Panc1 (cell line): ENCODE results near the gene CNTN4. TPM values are rescaled to one million over a fixed set of nuclear protein-coding genes. Genes with fewer than 3 reads are reported as not detected.

ENCODE experiments used
- ATAC-seq: fragments of 200-7000 bp; cut with Tn5 transposase; 2 replicates; pipeline ENCODE4 v1.9.1; 2020; ENCODE audit warnings: mild to moderate bottlenecking, moderate library complexity
- BruUV-seq: library from RNA; stranded (reverse); fragments of 400-500 nt; replicated peaks from 2 replicates; lab custom pipeline; 2021; lab: Mats Ljungman, UMichigan
- CTCF ChIA-PET: fragments of 300-600 bp; sonication (Branson Sonifier 250); formaldehyde crosslinking; loops from one replicate; lab custom pipeline; 2022; ENCODE audit warnings: antibody characterized with exemption; lab: Charles Lee
- POLR2A ChIA-PET: fragments of 300-600 bp; sonication (Branson Sonifier 250); formaldehyde crosslinking; loops from one replicate; lab custom pipeline; 2022; ENCODE audit warnings: antibody characterized with exemption; lab: Charles Lee
- DNase-seq: peaks from one replicate; pipeline ENCODE4 v3.0.0-alpha.2; 2010; ENCODE audit warnings: low read depth, low spot score
- H3K27ac ChIP-seq: 2 replicates; pipeline ENCODE4 v1.5.1; 2011; ENCODE audit warnings: mild to moderate bottlenecking, low read length, inconsistent platforms
- H3K27me3 ChIP-seq: fragments of 200-500 bp; sonication (Bioruptor generic); 2 replicates; pipeline ENCODE4 v1.6.0; 2014; ENCODE audit warnings: low read length, inconsistent platforms; ENCODE audit not compliant: control insufficient read depth, insufficient read depth
- H3K36me3 ChIP-seq: fragments of 200-500 bp; sonication (Bioruptor generic); 2 replicates; pipeline ENCODE4 v1.5.1; 2014; ENCODE audit warnings: inconsistent platforms, mild to moderate bottlenecking, low read length, moderate library complexity; ENCODE audit not compliant: control insufficient read depth, insufficient read depth
- H3K4me1 ChIP-seq: 2 replicates; pipeline ENCODE4 v1.5.1; 2011; ENCODE audit warnings: inconsistent platforms, mild to moderate bottlenecking, low read length, moderate library complexity; ENCODE audit not compliant: control insufficient read depth, insufficient read depth
- H3K4me3 ChIP-seq, 2 experiments: 2 replicates each; pipeline ENCODE4 v1.5.1; 2011 to 2012; ENCODE audit warnings: low read depth in 2 of 2, low read length in 2 of 2, mild to moderate bottlenecking in 2 of 2, inconsistent platforms in 1 of 2, moderate library complexity in 1 of 2
- H3K9me3 ChIP-seq: fragments of 200-500 bp; sonication (Bioruptor generic); 2 replicates; pipeline ENCODE4 v1.5.1; 2014; ENCODE audit warnings: low read depth, mild to moderate bottlenecking, inconsistent platforms, low read length, moderate library complexity; ENCODE audit not compliant: control insufficient read depth, insufficient read depth
- POLR2AphosphoS5 ChIP-seq: IDR thresholded peaks from 2 replicates; pipeline ENCODE4 v1.6.1; 2012; ENCODE audit warnings: mild to moderate bottlenecking, low read depth, low read length, moderate library complexity
- SIN3A ChIP-seq: IDR thresholded peaks from 2 replicates; pipeline ENCODE4 v1.6.1; 2012; ENCODE audit warnings: low read depth, mild to moderate bottlenecking, low read length, moderate library complexity, borderline replicate concordance; ENCODE audit not compliant: insufficient read depth
- TCF7L2 ChIP-seq: IDR thresholded peaks from 2 replicates; pipeline ENCODE4 v1.6.1; 2011; ENCODE audit warnings: mild to moderate bottlenecking, low read depth, low read length, inconsistent platforms
- in situ Hi-C: cut with HindIII; loops from 2 replicates; pipeline ENCODE4 v1.10.0; 2016; ENCODE audit warnings: low sequenced_read_pairs, low pct_unique_long_range_greater_than_20kb
- intact Hi-C: fragments of 100-400 bp; cut with micrococcal nuclease; formaldehyde crosslinking; loops from one replicate; pipeline ENCODE4 v1.10.0; 2022; ENCODE audit not compliant: unreplicated experiment
- total RNA-seq: library from RNA; stranded (reverse); gene quantifications from one replicate; pipeline ENCODE4 v1.2.1, GENCODE V29; 2021; ENCODE audit not compliant: unreplicated experiment
- TF ChIP-seq, protein P1 (sequence below): fragments of 450-650 bp; IDR thresholded peaks from 2 replicates; pipeline ENCODE4 v1.5.1; 2017; ENCODE audit warnings: mild to moderate bottlenecking
- TF ChIP-seq, protein P2 (sequence below), 2 experiments: IDR thresholded peaks; 2 replicates each; pipeline ENCODE4 v1.6.1; 2011 to 2012; ENCODE audit warnings: low read depth in 2 of 2, control low read depth in 1 of 2, low read length in 1 of 2, mild to moderate bottlenecking in 1 of 2, moderate library complexity in 1 of 2; ENCODE audit not compliant: insufficient read depth in 1 of 2

The CNTN4 gene
- total RNA-seq, 1 experiment from 2014 or later: not detected

DNA sequence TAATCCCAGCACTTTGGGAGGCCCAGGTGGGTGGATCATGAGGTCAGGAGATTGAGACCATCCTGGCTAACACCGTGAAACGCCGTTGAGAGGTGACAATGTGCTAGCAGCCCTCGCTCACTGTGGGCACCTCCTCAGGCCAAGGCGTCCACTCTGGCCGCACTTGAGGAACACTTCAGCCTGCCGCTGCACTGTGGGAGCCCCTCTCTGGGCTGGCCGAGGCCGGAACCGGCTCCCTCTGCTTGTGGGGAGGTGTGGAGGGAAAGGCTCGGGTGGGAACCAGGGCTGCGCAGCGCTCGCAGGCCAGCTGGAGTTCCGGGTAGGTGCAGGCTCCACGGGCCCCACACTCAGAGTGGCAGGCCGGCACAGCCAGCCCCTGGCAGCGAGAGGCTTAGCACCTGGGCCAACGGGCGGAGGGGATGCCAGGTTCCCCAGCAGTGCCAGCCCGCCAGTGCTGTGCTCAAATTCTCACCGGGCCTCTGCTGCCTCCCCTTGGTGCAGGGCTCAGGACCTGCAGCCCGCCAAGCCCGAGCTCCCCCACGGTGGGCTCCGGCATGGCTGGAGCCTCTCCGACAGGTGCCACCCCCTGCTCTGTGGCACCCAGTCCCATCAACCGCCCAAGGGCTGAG lies 253.6 kb downstream of the CNTN4 start:
- in situ Hi-C loops (no loop called here), intact Hi-C loops (no loop called here)
- Histone ChIP-seq H3K27me3 (no peaks in the 10 kb centered on the region), H3K27ac (no peak overlapping the region), H3K36me3 (no peaks in the 10 kb centered on the region), H3K4me3 (no peak overlapping the region), H3K9me3 (no peaks in the 10 kb centered on the region), H3K4me1 (no peaks in the 10 kb centered on the region)
- BruUV-seq: no TSS peak
- TF ChIP-seq POLR2AphosphoS5: no peak
- TF ChIP-seq, protein P1, sequence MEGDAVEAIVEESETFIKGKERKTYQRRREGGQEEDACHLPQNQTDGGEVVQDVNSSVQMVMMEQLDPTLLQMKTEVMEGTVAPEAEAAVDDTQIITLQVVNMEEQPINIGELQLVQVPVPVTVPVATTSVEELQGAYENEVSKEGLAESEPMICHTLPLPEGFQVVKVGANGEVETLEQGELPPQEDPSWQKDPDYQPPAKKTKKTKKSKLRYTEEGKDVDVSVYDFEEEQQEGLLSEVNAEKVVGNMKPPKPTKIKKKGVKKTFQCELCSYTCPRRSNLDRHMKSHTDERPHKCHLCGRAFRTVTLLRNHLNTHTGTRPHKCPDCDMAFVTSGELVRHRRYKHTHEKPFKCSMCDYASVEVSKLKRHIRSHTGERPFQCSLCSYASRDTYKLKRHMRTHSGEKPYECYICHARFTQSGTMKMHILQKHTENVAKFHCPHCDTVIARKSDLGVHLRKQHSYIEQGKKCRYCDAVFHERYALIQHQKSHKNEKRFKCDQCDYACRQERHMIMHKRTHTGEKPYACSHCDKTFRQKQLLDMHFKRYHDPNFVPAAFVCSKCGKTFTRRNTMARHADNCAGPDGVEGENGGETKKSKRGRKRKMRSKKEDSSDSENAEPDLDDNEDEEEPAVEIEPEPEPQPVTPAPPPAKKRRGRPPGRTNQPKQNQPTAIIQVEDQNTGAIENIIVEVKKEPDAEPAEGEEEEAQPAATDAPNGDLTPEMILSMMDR: no peak
- TF ChIP-seq, protein P2, sequence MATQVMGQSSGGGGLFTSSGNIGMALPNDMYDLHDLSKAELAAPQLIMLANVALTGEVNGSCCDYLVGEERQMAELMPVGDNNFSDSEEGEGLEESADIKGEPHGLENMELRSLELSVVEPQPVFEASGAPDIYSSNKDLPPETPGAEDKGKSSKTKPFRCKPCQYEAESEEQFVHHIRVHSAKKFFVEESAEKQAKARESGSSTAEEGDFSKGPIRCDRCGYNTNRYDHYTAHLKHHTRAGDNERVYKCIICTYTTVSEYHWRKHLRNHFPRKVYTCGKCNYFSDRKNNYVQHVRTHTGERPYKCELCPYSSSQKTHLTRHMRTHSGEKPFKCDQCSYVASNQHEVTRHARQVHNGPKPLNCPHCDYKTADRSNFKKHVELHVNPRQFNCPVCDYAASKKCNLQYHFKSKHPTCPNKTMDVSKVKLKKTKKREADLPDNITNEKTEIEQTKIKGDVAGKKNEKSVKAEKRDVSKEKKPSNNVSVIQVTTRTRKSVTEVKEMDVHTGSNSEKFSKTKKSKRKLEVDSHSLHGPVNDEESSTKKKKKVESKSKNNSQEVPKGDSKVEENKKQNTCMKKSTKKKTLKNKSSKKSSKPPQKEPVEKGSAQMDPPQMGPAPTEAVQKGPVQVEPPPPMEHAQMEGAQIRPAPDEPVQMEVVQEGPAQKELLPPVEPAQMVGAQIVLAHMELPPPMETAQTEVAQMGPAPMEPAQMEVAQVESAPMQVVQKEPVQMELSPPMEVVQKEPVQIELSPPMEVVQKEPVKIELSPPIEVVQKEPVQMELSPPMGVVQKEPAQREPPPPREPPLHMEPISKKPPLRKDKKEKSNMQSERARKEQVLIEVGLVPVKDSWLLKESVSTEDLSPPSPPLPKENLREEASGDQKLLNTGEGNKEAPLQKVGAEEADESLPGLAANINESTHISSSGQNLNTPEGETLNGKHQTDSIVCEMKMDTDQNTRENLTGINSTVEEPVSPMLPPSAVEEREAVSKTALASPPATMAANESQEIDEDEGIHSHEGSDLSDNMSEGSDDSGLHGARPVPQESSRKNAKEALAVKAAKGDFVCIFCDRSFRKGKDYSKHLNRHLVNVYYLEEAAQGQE (IDR thresholded peaks at IDR 0.05; ENCODE audit: insufficient read depth in 1 of 2, low read depth in 2 of 2, low read length in 1 of 2): no peak
- no peak for TF ChIP-seq SIN3A
- no peak for DNase-seq
- ChIA-PET CTCF (no interaction called here), POLR2A (no interaction called here)
- ATAC-seq: no peak

DNA sequence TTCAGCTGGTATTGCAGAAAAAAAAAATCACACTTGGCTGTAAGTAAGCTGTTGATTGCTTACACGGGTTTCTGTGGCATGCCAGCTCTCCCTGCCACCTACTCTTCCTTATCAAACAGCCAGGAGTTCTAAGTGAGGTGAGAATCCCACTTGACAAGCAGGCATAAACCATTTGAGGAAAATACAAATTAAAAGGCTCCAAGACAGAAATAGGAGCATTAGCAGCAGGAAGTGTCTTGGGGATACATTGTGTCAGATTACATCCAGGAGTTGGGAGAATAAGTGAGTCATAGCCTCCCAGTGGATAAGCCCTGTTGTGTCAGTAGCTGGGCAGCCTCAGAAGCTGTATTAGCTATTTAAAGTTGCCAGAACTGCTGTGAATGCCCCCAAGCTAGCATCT lies 256.0 kb downstream of the CNTN4 start:
- BruUV-seq: no TSS peak
- Histone ChIP-seq H3K9me3 (no peaks in the 10 kb centered on the region), H3K36me3 (no peaks in the 10 kb centered on the region), H3K27me3 (no peaks in the 10 kb centered on the region), H3K27ac (no peak overlapping the region), H3K4me3 (no peak overlapping the region), H3K4me1 (no peaks in the 10 kb centered on the region)
- TF ChIP-seq, protein P1: no peak
- no peak for TF ChIP-seq POLR2AphosphoS5
- TF ChIP-seq SIN3A: no peak
- TF ChIP-seq, protein P2 (IDR thresholded peaks at IDR 0.05; ENCODE audit: insufficient read depth in 1 of 2, low read depth in 2 of 2, low read length in 1 of 2): no peak
- TF ChIP-seq TCF7L2: no peak
- in situ Hi-C loops: no loop called here
- CTCF ChIA-PET: no interaction called here
- intact Hi-C loops: no loop called here
- ATAC-seq (no peak), DNase-seq (no peak)
- POLR2A ChIA-PET: no interaction called here
